SK-N-MC (cell line): Measurements from ENCODE around the gene MRO.

ENCODE experiments used
- DNase-seq: peaks from one replicate; pipeline ENCODE4 v3.0.0-alpha.2; 2011; ENCODE audit warnings: low read depth, low spot score
- H3K27ac ChIP-seq: fragments of 200-600 bp; sonication (generic); 2 replicates; pipeline ENCODE4 v1.5.1; 2016; ENCODE audit warnings: mixed run types
- H3K36me3 ChIP-seq: fragments of 200-600 bp; sonication (generic); 2 replicates; pipeline ENCODE4 v1.6.1; 2017; ENCODE audit warnings: antibody characterized with exemption, low read length, mixed read lengths; ENCODE audit not compliant: insufficient read depth
- H3K4me3 ChIP-seq: fragments of 200-600 bp; sonication (generic); 2 replicates; pipeline ENCODE4 v1.5.1; 2016
- H3K9ac ChIP-seq: fragments of 200-600 bp; sonication (generic); 2 replicates; pipeline ENCODE4 v1.8.0; 2017; ENCODE audit warnings: mixed run types, mixed read lengths; ENCODE audit not compliant: insufficient read length
- H3K9me3 ChIP-seq: fragments of 200-600 bp; sonication (generic); 2 replicates; pipeline ENCODE4 v1.6.1; 2017; ENCODE audit warnings: low read depth, mild to moderate bottlenecking, antibody characterized with exemption, low read length, moderate library complexity, mixed read lengths
- EZH2 ChIP-seq: fragments of 200-600 bp; sonication (generic); IDR thresholded peaks from one replicate; pipeline ENCODE4 v1.6.1; 2017; ENCODE audit warnings: antibody characterized with exemption
- FOXP2 ChIP-seq: optimal IDR thresholded peaks from 2 replicates; pipeline ENCODE3; 2011; ENCODE audit warnings: mild to moderate bottlenecking, moderate library complexity; ENCODE audit not compliant: insufficient read depth; ENCODE audit errors: extremely low read length, control extremely low read depth
- POLR2AphosphoS5 ChIP-seq: IDR thresholded peaks from 2 replicates; pipeline ENCODE4 v1.6.1; 2012; ENCODE audit warnings: mild to moderate bottlenecking, low read depth, low read length, borderline replicate concordance

Gene MRO

DNA sequence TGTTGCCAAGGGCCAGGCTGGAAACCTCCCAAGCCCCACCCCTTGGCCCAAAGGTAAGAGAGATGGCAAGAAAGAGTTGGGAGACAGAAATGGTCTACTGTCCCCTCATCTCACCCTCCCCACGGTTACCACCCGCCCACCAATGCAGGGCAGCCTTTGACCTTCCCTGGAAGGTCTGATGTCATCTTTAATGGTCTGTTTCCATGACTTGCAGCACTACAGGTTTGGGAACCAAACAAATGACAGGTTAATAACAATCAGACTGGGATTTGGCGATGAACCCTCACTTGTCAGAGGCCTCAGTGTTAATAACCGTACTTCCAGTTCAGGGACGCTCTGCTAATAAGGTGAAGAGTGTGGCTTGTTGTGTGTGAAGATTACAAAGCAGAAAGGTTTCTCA, 70.4 kb downstream of the MRO start:
- Histone ChIP-seq H3K9ac (no peak overlapping the region), H3K36me3 (no peaks in the 10 kb centered on the region), H3K9me3 (no peaks in the 10 kb centered on the region), H3K27ac (no peak overlapping the region), H3K4me3 (no peak overlapping the region)
- TF ChIP-seq EZH2 (no peak), FOXP2 (no peak), POLR2AphosphoS5 (no peak)
- no peak for DNase-seq

DNA sequence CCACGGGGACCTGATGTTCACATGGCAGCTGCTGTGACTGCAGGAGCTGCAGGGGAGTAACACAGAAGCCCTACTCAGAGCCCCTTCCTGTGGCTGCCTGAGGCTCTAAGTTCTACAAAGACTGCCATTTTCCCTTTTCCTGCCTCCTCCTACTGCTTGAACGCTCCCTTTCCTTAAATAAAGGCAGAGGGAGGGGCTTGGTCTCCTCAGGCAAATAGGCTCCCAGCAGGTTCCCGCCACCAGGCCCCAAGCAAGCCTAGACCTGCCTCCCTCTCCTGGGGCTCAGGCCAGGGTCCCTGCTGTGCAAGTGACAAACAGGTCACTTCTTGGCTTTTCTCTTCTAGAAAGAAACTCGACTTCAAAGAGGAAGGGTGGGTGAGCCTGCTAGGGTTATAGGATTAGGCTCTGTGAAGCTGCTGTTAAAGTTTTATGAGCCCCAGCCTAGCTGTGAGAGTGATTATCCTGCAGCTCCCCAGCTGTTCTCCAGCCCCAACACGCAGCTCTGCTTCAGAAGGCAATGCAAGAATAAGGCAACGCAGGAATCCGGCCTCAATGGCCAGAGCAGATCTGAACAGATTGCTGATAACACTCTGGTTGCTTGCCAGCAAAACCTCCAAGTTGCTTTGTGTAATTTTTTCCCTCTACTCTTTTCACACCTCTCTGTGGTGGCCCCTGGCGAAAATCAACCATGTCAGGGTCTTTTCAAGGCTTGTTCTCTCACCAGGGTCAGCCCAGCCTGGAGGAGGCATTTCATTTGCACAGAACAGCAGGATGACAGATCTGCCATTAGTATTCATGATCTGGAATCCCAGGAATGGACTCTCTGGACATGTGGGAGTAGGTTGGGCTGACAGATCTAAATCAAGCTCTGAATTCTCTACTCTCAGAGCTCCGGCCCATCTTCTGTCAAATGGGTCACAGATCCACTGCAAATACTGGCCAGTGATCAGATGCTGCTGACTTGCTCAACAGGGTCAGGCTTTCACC, 71.3 kb downstream of the MRO start:
- peak overlapping the region; percentile 65; the same call in 1 of the 2 replicates for H3K27ac ChIP-seq
- DNase-seq = no peak
- TF ChIP-seq EZH2 (no peak), POLR2AphosphoS5 (no peak), FOXP2 (no peak)
- H3K36me3 ChIP-seq = no peaks in the 10 kb centered on the region
- H3K9ac ChIP-seq = no peak overlapping the region
- 0 out of 2 replicates have a peak overlapping the region, but pooled peaks have one; percentile 17 for H3K4me3 ChIP-seq
- no peaks in the 10 kb centered on the region for H3K9me3 ChIP-seq

DNA sequence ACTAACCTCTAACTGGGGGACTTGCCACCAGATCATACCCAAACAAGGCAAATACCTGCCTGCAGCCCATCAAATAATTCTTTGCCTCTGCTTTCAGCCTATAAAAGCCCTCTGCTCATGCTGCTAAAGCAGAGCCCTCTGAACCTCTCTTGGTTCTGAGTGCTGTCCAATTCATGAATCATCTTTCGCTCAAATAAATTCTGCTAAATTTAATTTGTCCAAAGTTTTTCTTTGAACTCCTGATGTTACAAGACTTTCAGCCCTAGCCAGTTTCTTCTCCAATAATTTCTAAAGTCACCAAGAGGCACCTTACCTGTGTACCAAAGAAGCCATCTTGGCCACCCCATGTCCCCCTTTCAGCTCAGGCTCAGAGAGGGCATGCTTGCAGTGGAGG, 72.0 kb downstream of the MRO start:
- no peak overlapping the region for H3K4me3 ChIP-seq
- peak overlapping the region; percentile 65; the same call in 1 of the 2 replicates for H3K27ac ChIP-seq
- no peaks in the 10 kb centered on the region for H3K36me3 ChIP-seq
- TF ChIP-seq POLR2AphosphoS5 (no peak), EZH2 (no peak), FOXP2 (no peak)
- H3K9ac ChIP-seq = no peak overlapping the region
- no peaks in the 10 kb centered on the region for H3K9me3 ChIP-seq
- no peak for DNase-seq

DNA sequence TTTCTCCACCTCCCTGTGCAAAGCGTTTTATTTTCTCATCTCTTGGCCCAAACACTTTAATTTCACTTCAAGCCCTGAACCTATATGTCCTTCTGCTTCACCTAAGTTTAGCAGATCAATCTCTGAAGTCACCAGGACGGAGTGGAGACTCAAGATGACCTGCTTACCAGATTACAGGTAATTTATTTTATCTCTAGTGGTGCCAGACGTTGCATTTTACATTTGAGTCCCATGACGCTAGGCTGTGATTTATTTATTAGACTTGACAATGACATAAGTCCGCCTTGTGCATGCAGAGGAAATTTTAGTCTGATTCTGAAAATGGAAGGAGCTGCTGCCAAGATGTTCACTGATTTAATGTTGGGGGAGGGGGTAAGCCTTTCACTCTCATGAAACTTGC, 73.9 kb downstream of the MRO start:
- DNase-seq = no peak
- no peak overlapping the region for H3K4me3 ChIP-seq
- H3K9ac ChIP-seq = no peak overlapping the region
- TF ChIP-seq EZH2 (no peak), FOXP2 (no peak), POLR2AphosphoS5 (no peak)
- H3K27ac ChIP-seq = no peak overlapping the region
- H3K9me3 ChIP-seq = no peaks in the 10 kb centered on the region
- H3K36me3 ChIP-seq = no peaks in the 10 kb centered on the region
